HG02642 (cell line): Measurements from ENCODE around the gene SPAG6.
"Not testable (repeated sequence)": the region's sequence is repeated elsewhere in the genome, so short reads cannot be mapped to it uniquely, and the experiment has no call there.

Experiments used
- ATAC-seq: cut with Tn5 transposase; IDR thresholded peaks from one replicate; pipeline ENCODE4 v1.9.1; 2021; ENCODE audit warnings: mild to moderate bottlenecking; ENCODE audit not compliant: unreplicated experiment, poor library complexity

SPAG6 gene

DNA sequence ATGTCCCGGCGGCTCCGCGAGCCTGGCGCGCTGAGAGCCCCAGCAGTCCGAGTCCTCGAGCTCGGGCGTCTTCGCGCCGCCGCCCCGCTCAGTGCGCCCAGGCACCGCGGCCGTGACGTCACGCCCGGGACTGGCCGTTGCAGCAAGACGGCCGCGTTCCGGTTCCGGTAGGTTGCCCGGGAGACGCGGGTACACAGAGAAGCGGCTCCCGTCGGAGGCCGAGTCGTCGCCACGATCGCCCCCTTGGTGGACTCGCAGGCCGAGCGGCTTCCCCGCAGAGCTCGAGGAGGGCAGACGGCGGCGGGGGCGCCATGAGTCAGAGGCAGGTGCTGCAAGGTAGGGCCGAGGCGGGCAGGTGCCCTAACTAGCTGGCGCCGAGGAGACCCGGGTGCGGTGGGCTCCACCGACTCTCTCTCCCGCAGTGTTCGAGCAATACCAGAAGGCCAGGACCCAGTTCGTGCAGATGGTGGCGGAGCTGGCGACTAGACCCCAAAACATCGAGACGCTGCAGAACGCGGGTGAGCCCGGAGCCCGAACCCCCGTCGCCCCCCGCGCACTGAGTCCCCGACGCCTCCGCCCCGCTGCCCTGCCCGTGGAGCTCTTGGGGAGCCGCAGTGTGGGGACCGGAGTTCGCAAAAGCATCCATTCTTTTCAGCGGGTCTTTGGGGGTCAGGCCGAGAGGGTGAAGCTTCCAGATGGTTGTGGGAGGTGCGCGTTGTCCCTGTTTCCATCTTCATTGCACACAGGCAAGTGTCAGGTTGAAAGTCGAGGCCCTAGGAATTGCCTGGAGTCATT, at the start of gene SPAG6:
Gene SPAG6, plus strand, starts transcription at position 196 of the 795 bp plus-strand sequence. Its CDS starts 116 bp downstream, at position 312.
- peak; percentile 36 for ATAC-seq

DNA sequence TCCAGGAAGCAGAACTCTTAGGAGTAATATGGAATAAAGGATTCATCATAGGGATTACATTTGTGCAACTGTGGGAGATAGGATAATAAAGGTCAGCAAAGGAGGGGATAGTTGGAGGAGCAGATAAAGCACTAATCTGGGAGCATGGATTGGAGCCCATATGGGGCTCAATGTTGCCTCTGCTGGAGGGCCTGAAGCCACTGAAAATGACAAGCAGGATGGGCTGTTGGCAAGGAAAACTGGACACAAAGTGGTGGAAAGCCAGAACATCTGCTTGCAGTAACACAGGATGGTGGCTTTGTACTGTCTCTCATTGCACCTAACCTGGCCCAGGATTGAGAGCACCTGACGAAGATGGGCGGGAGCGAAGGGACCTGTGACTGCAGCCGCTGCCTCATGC, 44.1 kb upstream of the SPAG6 start:
- no peak for ATAC-seq

DNA sequence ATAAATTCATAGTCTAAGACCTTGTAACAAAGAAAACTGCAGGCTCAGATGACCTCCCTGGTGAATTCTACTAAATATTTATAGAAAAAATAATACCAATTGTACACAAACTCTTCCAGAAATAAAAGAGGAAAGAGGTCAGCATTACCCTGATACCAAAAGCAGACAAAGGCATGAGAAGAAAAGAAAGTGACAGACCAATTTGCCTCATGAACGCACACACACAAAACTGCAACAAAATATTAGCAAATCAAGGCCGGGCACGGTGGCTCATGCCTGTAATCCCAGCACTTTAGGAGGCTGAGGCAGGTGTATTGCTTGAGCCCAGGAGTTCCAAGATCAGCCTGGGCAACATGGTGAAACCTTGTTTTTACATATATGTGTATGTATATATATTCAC, 41.8 kb upstream of the SPAG6 start:
- no peak for ATAC-seq

DNA sequence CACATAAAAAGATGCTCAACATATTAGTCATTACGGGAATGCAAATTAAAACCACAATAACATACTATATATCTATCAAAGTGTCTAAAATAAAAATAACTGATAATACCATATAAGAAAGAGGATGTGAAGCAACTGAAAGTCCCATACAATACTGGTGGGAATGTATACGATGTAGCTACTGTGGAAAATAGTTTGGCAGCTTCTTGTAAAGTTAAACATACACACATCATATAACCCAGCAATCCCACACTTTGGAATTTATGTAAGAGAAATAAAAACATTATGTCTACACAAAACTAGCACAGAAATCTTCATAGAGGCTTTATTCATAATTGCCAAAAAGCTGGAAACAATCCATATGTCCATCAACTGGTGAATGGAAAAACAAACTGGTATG, 39.6 kb upstream of the SPAG6 start:
- no peak for ATAC-seq

DNA sequence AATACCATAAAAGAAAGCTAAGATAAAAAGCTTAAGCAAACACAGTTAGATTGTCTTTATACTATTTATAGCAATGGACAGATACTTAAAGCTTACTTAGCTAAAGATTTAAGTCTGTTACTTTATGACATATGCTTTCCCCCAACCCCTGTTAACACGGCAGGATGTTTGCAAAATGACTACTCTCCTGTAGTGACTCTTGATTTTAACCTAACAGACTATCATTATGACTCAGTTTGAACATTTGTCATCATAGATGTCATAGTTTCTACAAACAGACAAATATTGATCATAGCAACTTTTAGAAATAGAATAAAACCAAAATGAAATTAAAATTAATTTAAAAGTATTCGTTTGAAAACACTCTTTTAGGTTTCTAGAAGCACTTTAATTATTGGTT, 36.9 kb upstream of the SPAG6 start:
- peak; percentile 97 for ATAC-seq

DNA sequence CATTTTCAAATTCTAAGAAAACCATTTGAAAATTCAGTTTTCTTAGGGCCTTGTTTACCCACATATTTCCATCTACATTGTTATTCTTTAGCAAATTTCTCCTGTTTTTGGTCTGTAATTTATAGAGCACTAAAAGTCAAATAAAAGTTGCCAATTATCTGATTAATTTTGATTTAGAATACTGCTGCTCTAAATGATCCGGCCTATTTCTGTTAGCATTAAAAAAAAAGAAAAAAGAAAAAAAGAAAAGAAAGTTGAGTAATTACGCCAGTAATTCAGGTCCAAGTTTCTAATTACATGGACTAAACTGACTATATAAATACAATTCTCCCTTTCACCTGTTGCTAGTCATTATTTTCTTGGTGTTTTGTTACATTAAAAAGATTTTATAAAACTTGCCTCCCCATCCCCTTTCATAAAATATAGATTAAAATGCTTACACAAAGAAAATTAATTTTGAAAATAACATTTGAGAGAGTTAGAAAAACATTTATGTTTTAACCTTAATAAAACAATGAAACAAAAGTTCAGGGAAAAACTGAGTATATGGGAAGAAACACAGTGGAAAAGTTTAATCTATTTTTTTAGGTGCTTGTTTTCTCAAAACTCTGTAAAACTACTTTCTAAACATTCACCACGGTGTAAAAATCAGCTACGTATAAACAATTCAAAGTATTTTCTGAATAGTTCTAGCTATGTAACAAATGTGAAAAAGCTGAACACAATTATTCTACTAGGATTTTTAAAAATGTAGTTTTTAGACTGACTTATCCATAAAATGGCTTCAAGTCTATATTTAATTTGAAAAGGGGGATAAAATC, 35.9 kb upstream of the SPAG6 start:
- ATAC-seq = no peak

DNA sequence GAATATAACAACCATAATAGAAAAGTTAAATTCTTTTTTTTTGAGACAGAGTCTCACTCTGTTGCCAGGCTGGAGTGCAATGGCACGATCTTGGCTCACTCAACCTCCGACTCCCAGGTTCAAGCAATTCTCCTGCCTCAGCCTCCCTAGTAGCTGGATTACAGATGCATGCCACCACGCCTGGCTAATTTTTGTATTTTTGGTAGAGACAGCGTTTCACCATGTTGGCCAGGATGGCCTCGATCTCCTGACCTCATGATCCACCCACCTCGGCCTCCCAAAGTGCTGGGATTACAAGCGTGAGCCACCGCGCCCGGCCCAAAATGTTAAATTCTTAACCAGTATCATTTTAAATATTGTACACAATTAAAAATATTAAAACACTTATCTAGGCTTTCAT, 35.3 kb upstream of the SPAG6 start:
- not testable (repeated sequence) for ATAC-seq

DNA sequence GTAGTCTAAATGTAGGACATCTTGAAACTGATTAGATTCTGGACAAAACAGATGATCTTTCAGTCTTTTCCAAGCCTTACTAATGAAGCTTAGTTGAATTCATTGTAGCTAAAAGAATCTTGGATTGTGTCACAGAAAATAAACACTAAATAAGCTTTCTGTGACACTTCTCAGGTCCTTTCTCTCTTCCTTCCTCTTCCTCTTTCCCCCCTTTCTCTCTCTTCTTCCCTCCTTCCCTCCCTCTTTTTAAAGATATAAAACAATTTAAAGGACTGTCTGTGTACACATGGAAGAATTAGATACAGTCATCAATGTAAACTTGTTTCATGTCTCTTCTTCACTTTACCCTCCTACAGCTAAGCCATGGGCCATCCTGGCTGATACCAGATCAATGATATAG, 34.4 kb upstream of the SPAG6 start:
- no peak for ATAC-seq

DNA sequence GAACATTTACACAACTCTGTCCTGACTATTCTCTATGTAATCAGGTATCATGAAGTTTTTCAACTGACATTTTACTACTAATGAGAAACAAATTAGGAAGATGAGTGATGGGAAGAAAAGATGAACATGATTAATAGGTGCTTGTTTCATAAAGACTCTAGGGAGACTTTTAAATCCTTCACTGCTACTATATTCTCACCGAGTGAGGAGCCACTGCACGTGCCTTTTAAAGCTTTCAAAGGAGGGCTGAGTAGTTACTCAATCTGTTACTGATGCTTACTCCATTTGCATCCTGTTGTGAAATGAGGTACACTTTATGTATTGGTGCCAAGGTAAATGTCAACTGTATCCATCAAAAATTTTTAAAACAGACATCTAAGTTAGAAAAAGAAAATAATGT, 30.4 kb upstream of the SPAG6 start:
- no peak for ATAC-seq

DNA sequence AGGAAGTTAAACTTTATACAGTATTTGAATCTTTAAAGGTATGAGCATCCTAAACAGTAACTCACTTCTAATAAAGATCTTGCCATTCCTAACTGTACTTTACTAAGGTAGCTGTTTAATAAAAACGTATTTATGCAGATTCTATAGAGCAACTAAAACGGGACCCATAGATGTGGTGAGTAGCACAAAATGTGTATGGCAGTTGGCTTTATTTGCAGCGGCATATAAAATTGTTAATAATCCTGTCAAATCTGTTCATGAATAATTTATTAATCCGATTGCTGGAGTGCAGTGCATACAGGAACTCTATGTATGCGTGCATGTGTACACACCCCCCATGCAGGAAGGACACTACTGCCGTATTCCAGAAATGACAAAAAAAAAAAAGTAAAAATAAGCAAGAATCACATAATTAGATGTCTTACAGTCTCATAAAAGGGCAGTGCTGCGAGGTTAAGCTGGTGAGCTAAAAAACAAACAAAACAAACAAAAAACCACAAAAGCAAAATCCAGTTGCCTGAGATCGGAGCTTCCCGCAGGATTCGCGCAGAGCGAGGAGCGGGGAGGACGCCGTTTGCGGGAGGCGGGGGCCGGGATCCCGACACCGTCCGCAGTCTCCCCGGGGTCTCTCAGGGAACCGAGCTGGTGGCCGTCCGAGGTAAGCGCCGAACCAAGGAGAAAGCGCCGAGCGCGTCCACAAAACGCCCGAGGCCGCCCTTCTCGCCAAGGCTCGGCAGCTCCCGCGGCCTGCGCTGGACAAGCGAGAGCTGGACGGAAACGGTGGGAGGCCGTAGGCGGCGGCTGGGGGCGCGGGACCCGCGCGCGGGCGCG, 29.6 kb upstream of the SPAG6 start:
- peak; percentile 28 for ATAC-seq

DNA sequence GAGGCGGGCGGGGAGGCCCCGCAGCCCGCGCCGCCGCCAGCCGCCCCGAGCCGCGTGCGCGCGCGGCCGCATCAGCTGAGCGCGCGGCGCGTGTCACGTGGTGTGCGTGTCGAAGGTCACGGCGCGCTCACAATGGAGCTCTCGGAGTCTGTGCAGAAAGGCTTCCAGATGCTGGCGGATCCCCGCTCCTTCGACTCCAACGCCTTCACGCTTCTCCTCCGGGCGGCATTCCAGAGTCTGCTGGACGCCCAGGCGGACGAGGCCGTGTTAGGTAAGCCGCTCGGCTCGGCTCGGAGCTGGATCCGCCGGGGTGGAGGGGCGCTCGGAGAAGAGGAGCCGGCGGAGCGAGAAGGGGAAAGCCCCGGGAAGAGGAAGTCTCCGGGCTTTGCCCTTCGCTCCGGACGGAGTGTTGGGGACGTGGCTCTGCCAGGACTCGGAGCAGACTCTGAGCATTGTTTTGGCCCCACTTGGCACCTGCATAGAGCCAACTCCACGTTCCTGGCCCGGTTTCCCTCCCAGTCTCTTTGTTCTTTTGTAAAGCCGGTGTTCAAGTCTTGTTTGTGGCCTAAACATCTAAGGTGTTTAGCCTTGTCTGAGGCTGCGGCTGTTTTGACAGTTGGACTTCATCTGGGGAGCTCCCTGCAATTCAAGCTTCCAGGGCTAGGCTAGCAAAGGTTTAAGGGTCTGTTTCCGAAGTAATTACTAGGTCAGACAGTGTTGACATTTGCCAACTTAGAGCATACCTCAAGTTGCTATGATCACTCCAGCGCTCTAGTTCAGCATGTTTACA, 28.8 kb upstream of the SPAG6 start, which contains the start of gene COMMD3:
Gene COMMD3, plus strand, starts transcription at position 103 of the 790 bp plus-strand sequence. Its CDS starts 30 bp downstream, at position 133.
- peak; percentile 73 for ATAC-seq

DNA sequence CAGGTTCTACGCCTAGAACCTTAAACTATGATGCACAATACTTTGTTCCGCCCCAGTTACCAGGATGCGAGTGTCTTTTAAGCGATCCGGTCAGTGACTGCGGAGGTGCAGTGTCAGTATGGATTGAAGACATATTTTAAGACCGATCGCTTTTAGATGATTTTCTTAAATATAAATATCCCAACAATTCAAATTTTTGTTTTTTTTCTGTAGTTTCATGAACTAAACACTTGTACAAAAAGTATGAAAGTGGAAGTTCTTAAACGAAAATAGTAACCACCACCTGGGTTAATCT, 28.3 kb upstream of the SPAG6 start:
- peak; percentile 27 for ATAC-seq

DNA sequence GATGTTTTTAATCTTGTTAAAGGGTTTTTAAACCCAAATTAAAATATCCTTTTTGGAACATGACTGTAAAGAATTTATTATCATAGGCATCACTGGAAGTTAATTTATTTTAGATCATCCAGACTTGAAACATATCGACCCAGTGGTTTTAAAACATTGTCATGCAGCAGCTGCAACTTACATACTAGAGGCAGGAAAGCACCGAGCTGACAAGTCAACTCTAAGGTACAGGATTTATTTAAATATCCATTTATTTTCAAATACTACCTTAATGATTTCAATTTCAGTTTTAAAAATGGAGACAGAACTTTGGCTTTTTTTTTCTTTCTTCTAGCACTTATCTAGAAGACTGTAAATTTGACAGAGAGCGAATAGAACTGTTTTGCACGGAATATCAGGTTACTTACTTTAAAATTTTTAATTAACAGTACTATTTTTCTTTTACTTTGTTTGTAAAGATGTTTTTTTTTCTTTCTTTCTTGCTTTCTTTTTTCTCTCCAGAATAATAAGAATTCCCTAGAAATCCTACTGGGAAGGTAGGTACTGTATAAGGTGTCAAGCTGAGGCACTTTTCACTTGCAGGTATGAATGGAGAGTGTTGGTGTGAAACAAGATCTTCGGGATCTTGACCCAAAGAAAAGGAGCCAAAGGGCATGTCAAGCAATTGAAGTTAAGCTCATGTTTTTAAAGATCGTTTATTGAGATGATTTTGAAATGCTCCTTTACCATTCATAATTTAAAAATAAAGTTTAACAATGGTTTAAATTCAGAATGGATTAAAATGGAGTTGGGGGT, 27.3 kb upstream of the SPAG6 start:
- ATAC-seq = no peak

DNA sequence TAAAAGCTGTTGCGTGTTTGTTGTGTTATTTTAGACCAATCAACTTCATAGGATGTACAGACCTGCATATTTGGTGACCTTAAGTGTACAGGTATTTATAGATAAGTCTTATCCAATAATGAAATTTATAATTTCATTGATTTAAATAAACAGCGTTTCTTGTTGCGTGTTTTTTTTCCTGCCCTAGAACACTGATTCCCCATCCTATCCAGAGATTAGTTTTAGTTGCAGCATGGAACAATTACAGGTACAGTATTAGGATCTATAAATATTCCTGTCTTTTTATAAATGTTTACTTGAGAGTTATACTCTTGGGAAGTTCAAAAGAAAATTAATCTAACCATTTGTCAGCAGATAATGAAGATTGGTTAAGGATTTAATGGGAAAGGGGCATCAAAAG, 26.5 kb upstream of the SPAG6 start:
- no peak for ATAC-seq

DNA sequence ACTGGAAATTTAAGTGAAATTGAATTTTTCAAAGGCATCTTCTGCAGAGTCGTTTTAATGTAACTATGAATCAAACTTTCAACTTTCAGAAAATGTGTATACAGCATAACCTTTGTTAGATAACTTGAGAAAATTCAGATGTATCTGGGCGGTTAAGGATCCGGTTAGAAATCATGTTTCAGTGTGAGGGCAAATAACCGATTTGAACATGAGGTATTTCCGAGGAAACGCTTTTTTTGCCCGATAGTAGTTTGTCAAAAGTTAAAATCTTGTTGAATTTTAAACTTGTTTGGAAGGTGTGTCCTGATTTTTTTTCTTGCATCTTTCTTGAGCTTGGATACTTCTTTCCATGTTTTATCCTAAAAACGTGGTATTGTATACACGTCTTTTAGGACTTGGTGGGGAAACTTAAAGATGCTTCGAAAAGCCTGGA, 25.7 kb upstream of the SPAG6 start:
- no peak for ATAC-seq

DNA sequence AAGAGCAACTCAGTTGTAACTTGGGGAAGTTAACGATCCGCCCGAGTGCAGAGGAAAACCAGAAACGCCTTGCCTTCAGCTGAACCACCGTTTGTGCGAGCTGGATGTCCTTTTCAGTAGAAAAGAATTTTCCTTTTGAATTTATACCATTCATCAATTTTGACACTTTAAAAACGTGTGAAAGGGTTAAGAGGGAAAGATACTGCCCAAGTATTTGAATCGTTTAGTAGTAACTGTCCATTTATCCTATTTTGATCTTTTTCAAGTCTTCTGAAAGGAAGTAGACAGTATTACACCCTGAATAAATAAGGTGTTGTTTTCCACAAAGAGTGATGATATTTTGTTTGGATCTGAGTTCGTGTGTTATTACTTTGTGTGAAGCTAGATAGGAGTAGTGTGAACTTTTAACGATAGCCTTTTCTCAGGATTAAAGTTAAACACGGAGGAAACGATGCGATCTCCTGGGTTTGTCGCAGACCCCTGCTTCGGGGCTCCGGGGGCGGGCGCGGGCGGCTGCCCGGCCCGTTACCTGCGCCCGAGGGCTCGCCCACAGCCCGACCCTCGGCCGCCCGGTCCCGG, 25.2 kb upstream of the SPAG6 start:
- ATAC-seq = no peak

DNA sequence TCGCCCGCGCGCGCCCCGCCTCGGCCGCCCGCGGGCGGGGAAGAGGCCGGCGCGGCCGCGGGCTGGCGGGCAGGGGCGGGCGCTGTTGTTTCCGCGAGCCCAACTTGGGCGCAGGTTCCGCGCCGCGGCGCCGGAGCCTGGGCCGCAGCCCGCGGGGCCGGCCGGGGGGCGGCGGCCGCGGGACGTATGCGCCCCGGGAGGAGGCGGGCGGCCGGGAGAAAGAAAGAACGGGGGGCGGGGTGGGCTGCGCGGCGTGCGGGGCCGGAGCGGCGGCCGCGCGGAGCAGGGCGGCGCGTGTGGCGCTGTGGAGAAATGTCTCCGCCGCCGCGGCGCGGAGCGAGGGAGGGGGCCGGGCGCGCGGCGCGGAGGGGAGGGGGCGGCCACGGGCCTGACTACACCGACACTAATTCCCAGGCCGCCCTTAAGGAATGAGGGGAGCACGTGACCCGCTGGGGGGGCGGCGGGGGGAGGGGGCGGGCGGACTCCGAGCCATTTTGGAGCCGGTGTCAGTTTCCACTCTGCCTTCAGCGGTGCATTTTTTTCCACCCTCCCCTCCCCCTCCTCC, 24.6 kb upstream of the SPAG6 start, which contains the start of gene BMI1:
Gene BMI1, plus strand, starts transcription at position 509 of the 565 bp plus-strand sequence. CDS start 5,351 bp downstream, outside the sequence.
- ATAC-seq = peak; percentile 26

DNA sequence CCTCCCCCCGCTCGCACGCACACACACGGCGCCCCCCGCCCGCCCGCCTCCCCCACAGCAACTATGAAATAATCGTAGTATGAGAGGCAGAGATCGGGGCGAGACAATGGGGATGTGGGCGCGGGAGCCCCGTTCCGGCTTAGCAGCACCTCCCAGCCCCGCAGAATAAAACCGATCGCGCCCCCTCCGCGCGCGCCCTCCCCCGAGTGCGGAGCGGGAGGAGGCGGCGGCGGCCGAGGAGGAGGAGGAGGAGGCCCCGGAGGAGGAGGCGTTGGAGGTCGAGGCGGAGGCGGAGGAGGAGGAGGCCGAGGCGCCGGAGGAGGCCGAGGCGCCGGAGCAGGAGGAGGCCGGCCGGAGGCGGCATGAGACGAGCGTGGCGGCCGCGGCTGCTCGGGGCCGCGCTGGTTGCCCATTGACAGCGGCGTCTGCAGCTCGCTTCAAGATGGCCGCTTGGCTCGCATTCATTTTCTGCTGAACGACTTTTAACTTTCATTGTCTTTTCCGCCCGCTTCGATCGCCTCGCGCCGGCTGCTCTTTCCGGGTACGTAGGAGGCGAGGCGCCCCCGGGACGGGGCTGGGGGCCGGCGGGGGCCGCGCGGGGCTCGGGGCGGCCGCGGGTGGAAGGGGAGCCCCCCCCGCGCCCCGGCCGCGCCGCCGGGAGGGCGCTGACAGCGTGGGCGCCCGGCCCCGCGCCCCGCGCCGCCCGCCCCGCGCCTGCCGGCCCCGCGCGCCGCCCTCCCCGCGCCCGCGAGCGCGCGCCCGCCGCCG, 24.0 kb upstream of the SPAG6 start:
- peak; percentile 25 for ATAC-seq
